GM12878 (cell line): ENCODE data around the gene JDP2. TPM values are rescaled to one million over a fixed set of nuclear protein-coding genes. Genes with fewer than 3 reads are reported as not detected.

Experiments used
- BHLHE40 ChIP-seq, 2 experiments: fragments of 450-650 bp in 1 of 2; IDR thresholded peaks; 2 replicates each; pipeline ENCODE4 v1.6.1; 2011 to 2017; ENCODE audit warnings: low read depth in 2 of 2, borderline replicate concordance in 1 of 2, improper control_type of control experiment in 1 of 2, low read length in 1 of 2, mild to moderate bottlenecking in 1 of 2
- CHD4 ChIP-seq: fragments of 200-600 bp; sonication (generic); IDR thresholded peaks from 2 replicates; pipeline ENCODE4 v1.6.1; 2016; ENCODE audit warnings: mild to moderate bottlenecking
- DPF2 ChIP-seq: fragments of 450-650 bp; IDR thresholded peaks from 2 replicates; pipeline ENCODE4 v1.6.1; 2017; ENCODE audit warnings: mild to moderate bottlenecking
- EED ChIP-seq: sonication (generic); IDR thresholded peaks from 2 replicates; pipeline ENCODE4 v1.6.1; 2016; ENCODE audit warnings: antibody characterized with exemption, low read depth
- ETV6 ChIP-seq, 2 experiments: fragments of 450-650 bp in 1 of 2; IDR thresholded peaks in 1 of 2; conservative IDR thresholded peaks in 1 of 2; 2 replicates each; pipeline ENCODE4 v1.6.1; 2014; ENCODE audit warnings: antibody characterized with exemption in 1 of 2, borderline replicate concordance in 1 of 2, low read depth in 1 of 2, mild to moderate bottlenecking in 1 of 2, moderate library complexity in 1 of 2
- HDAC6 ChIP-seq: fragments of 200-600 bp; sonication (generic); IDR thresholded peaks from one replicate; pipeline ENCODE4 v1.8.0; 2017; ENCODE audit warnings: antibody characterized with exemption; ENCODE audit not compliant: unreplicated experiment
- MXI1 ChIP-seq: fragments of 150-350 bp; IDR thresholded peaks from 2 replicates; pipeline ENCODE4 v1.6.1; 2011; ENCODE audit warnings: low read depth, mild to moderate bottlenecking, inconsistent platforms, low read length, improper control_type of control experiment
- NBN ChIP-seq: fragments of 450-650 bp; IDR thresholded peaks from 2 replicates; pipeline ENCODE4 v1.6.1; 2016
- PML ChIP-seq: IDR thresholded peaks from 2 replicates; pipeline ENCODE4 v1.6.1; 2012; ENCODE audit warnings: low read length, inconsistent platforms
- POLR2AphosphoS5 ChIP-seq: IDR thresholded peaks from 2 replicates; pipeline ENCODE4 v1.6.1; 2011; ENCODE audit warnings: mild to moderate bottlenecking, low read length, inconsistent platforms
- RB1 ChIP-seq: fragments of 450-650 bp; formaldehyde crosslinking; IDR thresholded peaks from 2 replicates; pipeline ENCODE4 v1.6.1; 2017; ENCODE audit warnings: mild to moderate bottlenecking, borderline replicate concordance
- RELA ChIP-seq: fragments of 450-650 bp; IDR thresholded peaks from 2 replicates; pipeline ENCODE4 v1.8.0; 2014; ENCODE audit warnings: borderline replicate concordance; ENCODE audit not compliant: partially characterized antibody
- SKIL ChIP-seq: fragments of 450-650 bp; IDR thresholded peaks from 2 replicates; pipeline ENCODE4 v1.6.1; 2017; ENCODE audit warnings: mild to moderate bottlenecking, low read depth, inconsistent platforms; ENCODE audit not compliant: poor library complexity, severe bottlenecking
- SMC3 ChIP-seq: IDR thresholded peaks from 2 replicates; pipeline ENCODE4 v1.6.1; 2011; ENCODE audit warnings: low read length, improper control_type of control experiment, borderline replicate concordance
- TARDBP ChIP-seq: IDR thresholded peaks from 2 replicates; pipeline ENCODE4 v1.6.1; 2016; ENCODE audit warnings: borderline replicate concordance
- TBL1XR1 ChIP-seq: IDR thresholded peaks from 2 replicates; pipeline ENCODE4 v1.6.1; 2012; ENCODE audit warnings: low read depth, low read length, improper control_type of control experiment
- ZNF24 ChIP-seq: fragments of 450-650 bp; IDR thresholded peaks from 2 replicates; pipeline ENCODE4 v1.6.1; 2017; ENCODE audit warnings: antibody characterized with exemption, mild to moderate bottlenecking
- ZNF384 ChIP-seq: IDR thresholded peaks from 2 replicates; pipeline ENCODE4 v1.6.1; 2012; ENCODE audit warnings: low read depth, mild to moderate bottlenecking, low read length, improper control_type of control experiment, borderline replicate concordance
- polyA plus RNA-seq, 11 experiments: library from polyadenylated mRNA; depleted of rRNA in 4 of 11; unstranded in 6 of 11; stranded (reverse) in 5 of 11; fragments of >200 nt; fragmentation: Nextera tagmentation in 4 of 11; fragmentation: Illumina TruSeq in 1 of 11; extraction: Ambion mirVana in 4 of 11; extraction: Trizol in 1 of 11; gene quantifications; 1 replicate in 1 of 11; 2 replicates in 10 of 11; pipeline versions ENCODE4 v1.2.1 to v1.2.3, GENCODE V29; 2011 to 2016; ENCODE audit warnings: inconsistent platforms in 2 of 11, missing spikeins in 2 of 11, low read depth in 1 of 11
- total RNA-seq, 4 experiments: library from RNA; depleted of rRNA in 3 of 4; stranded (reverse); fragments of >200 nt in 3 of 4; fragmentation: Illumina TruSeq in 1 of 4; extraction: Trizol in 1 of 4; gene quantifications; 2 replicates each; pipeline versions ENCODE4 v1.2.1 to v1.2.3, GENCODE V29; 2013 to 2021
- TF ChIP-seq, protein P1 (sequence below): fragments of 450-650 bp; conservative IDR thresholded peaks from 2 replicates; pipeline ENCODE4 v1.6.1; 2017; ENCODE audit warnings: mild to moderate bottlenecking, moderate library complexity
- TF ChIP-seq, protein P2 (sequence below), 3 experiments: IDR thresholded peaks in 2 of 3; conservative IDR thresholded peaks in 1 of 3; 2 replicates each; pipeline ENCODE4 v1.5.1; 2011; ENCODE audit warnings: low read depth in 3 of 3, low read length in 3 of 3, mild to moderate bottlenecking in 3 of 3, control low read depth in 2 of 3, moderate library complexity in 2 of 3, inconsistent platforms in 1 of 3, mixed read lengths in 1 of 3; ENCODE audit not compliant: control insufficient read depth in 2 of 3, insufficient read depth in 1 of 3; ENCODE audit errors: extremely low read depth in 1 of 3
- TF ChIP-seq, protein P3 (sequence below): fragments of 450-650 bp; IDR thresholded peaks from 2 replicates; pipeline ENCODE4 v1.6.1; 2016; ENCODE audit warnings: mild to moderate bottlenecking
- TF ChIP-seq, protein P4 (sequence below): fragments of 450-650 bp; IDR thresholded peaks from 2 replicates; pipeline ENCODE4 v1.6.1; 2016; ENCODE audit warnings: mild to moderate bottlenecking

The JDP2 gene
- total and polyA plus RNA-seq, 10 of the 15 experiments (the other 5 are each of a cell fraction or from before 2014, with no cell fraction given): 0.71 to 21.3 (median 11.2) TPM

- TF ChIP-seq SKIL: peak; percentile 54
- TF ChIP-seq, protein P1, sequence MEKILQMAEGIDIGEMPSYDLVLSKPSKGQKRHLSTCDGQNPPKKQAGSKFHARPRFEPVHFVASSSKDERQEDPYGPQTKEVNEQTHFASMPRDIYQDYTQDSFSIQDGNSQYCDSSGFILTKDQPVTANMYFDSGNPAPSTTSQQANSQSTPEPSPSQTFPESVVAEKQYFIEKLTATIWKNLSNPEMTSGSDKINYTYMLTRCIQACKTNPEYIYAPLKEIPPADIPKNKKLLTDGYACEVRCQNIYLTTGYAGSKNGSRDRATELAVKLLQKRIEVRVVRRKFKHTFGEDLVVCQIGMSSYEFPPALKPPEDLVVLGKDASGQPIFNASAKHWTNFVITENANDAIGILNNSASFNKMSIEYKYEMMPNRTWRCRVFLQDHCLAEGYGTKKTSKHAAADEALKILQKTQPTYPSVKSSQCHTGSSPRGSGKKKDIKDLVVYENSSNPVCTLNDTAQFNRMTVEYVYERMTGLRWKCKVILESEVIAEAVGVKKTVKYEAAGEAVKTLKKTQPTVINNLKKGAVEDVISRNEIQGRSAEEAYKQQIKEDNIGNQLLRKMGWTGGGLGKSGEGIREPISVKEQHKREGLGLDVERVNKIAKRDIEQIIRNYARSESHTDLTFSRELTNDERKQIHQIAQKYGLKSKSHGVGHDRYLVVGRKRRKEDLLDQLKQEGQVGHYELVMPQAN: peak; percentile 58; the same call in 1 of the 2 replicates
- no peak for TF ChIP-seq ZNF384
- TF ChIP-seq, protein P2, sequence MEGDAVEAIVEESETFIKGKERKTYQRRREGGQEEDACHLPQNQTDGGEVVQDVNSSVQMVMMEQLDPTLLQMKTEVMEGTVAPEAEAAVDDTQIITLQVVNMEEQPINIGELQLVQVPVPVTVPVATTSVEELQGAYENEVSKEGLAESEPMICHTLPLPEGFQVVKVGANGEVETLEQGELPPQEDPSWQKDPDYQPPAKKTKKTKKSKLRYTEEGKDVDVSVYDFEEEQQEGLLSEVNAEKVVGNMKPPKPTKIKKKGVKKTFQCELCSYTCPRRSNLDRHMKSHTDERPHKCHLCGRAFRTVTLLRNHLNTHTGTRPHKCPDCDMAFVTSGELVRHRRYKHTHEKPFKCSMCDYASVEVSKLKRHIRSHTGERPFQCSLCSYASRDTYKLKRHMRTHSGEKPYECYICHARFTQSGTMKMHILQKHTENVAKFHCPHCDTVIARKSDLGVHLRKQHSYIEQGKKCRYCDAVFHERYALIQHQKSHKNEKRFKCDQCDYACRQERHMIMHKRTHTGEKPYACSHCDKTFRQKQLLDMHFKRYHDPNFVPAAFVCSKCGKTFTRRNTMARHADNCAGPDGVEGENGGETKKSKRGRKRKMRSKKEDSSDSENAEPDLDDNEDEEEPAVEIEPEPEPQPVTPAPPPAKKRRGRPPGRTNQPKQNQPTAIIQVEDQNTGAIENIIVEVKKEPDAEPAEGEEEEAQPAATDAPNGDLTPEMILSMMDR (IDR thresholded peaks at IDR 0.05 in 2 of 3, conservative IDR thresholded peaks at IDR 0.05 in 1 of 3; ENCODE audit: control insufficient read depth in 2 of 3, extremely low read depth in 1 of 3, insufficient read depth in 1 of 3, low read depth in 3 of 3, low read length in 3 of 3): peak; percentile 79 to 81 (median 81)
- TF ChIP-seq ETV6 (conservative IDR thresholded peaks at IDR 0.05 in 1 of 2, IDR thresholded peaks at IDR 0.05 in 1 of 2; ENCODE audit: borderline replicate concordance in 1 of 2, low read depth in 1 of 2): peak in 1 of 2 experiments; percentile 41; a peak in 2 of 4 replicates
- no peak for TF ChIP-seq TBL1XR1
- peak; percentile 82 for TF ChIP-seq NBN
- 0 out of 2 replicates have a peak, but pooled peaks have one; percentile 31 for TF ChIP-seq MXI1
- no peak for TF ChIP-seq HDAC6
- peak in 1 of 2 experiments; percentile 15; a peak in 1 of 4 replicates for TF ChIP-seq BHLHE40 (IDR thresholded peaks at IDR 0.05; ENCODE audit: borderline replicate concordance in 1 of 2, low read depth in 2 of 2, low read length in 1 of 2)
- TF ChIP-seq RB1: no peak
- 0 out of 2 replicates have a peak, but pooled peaks have one; percentile 48 for TF ChIP-seq PML
- 0 out of 2 replicates have a peak, but pooled peaks have one; percentile 17 for TF ChIP-seq ZNF24
- peak; percentile 52; the same call in 1 of the 2 replicates for TF ChIP-seq SMC3
- no peak for TF ChIP-seq POLR2AphosphoS5
- TF ChIP-seq, protein P3, sequence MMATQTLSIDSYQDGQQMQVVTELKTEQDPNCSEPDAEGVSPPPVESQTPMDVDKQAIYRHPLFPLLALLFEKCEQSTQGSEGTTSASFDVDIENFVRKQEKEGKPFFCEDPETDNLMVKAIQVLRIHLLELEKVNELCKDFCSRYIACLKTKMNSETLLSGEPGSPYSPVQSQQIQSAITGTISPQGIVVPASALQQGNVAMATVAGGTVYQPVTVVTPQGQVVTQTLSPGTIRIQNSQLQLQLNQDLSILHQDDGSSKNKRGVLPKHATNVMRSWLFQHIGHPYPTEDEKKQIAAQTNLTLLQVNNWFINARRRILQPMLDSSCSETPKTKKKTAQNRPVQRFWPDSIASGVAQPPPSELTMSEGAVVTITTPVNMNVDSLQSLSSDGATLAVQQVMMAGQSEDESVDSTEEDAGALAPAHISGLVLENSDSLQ: peak; percentile 54; the same call in 1 of the 2 replicates
- no peak for TF ChIP-seq DPF2
- TF ChIP-seq CHD4: no peak
- 0 out of 2 replicates have a peak, but pooled peaks have one; percentile 24 for TF ChIP-seq EED
- no peak for TF ChIP-seq TARDBP
- TF ChIP-seq RELA: peak; percentile 14
- TF ChIP-seq, protein P4, sequence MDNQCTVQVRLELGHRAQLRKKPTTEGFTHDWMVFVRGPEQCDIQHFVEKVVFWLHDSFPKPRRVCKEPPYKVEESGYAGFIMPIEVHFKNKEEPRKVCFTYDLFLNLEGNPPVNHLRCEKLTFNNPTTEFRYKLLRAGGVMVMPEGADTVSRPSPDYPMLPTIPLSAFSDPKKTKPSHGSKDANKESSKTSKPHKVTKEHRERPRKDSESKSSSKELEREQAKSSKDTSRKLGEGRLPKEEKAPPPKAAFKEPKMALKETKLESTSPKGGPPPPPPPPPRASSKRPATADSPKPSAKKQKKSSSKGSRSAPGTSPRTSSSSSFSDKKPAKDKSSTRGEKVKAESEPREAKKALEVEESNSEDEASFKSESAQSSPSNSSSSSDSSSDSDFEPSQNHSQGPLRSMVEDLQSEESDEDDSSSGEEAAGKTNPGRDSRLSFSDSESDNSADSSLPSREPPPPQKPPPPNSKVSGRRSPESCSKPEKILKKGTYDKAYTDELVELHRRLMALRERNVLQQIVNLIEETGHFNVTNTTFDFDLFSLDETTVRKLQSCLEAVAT: peak; percentile 22
Measured at GRCh38 chr14:75518625-75519024, 90.8 kb downstream of the JDP2 start (continued).
